HL-60/S4 treated with phorbol 12-myristate 13-acetate at 8.2 ng/mL for 4 days and 3 days (cell line): Measurements from ENCODE around the gene ROPN1B.
"Not testable (repeated sequence)": the region's sequence is repeated elsewhere in the genome, so short reads cannot be mapped to it uniquely, and the experiment has no call there.

ENCODE experiments used
- in situ Hi-C: fragments of 300-500 bp; cut with MboI; formaldehyde crosslinking; loops from 2 replicates; pipeline ENCODE4 v1.15.0; 2022; ENCODE audit warnings: low sequenced_read_pairs

Gene ROPN1B

GRCh38 chr3:125968701-125969592 lies at the start of gene ROPN1B:
ROPN1B (plus strand) TSS chr3:125969178; CDS start chr3:125972055, 2,877 bp downstream.
- in situ Hi-C loops: not testable (repeated sequence)

GRCh38 chr3:125920191-125920590 lies 48.8 kb upstream of the ROPN1B start:
- in situ Hi-C loops: not testable (repeated sequence)

- in situ Hi-C loops: not testable (repeated sequence)
Observed at GRCh38 chr3:125920751-125921279, 48.2 kb upstream of the ROPN1B start.

- in situ Hi-C loops: not testable (repeated sequence)
Observed at GRCh38 chr3:125921712-125922111, 47.3 kb upstream of the ROPN1B start.

GRCh38 chr3:125923324-125924115 lies 45.5 kb upstream of the ROPN1B start:
- in situ Hi-C loops: not testable (repeated sequence)

- in situ Hi-C loops: not testable (repeated sequence)
Observed at GRCh38 chr3:125924276-125924675, 44.7 kb upstream of the ROPN1B start.

GRCh38 chr3:125925727-125926126 lies 43.3 kb upstream of the ROPN1B start:
- in situ Hi-C loops: not testable (repeated sequence)

GRCh38 chr3:125928771-125929545 lies 40.0 kb upstream of the ROPN1B start:
- in situ Hi-C loops: not testable (repeated sequence)

GRCh38 chr3:125929765-125930164 lies 39.2 kb upstream of the ROPN1B start:
- in situ Hi-C loops: not testable (repeated sequence)

GRCh38 chr3:125931355-125931880 lies 37.6 kb upstream of the ROPN1B start:
- in situ Hi-C loops: not testable (repeated sequence)

- in situ Hi-C loops: not testable (repeated sequence)
Observed at GRCh38 chr3:125933397-125934173, 35.4 kb upstream of the ROPN1B start.

GRCh38 chr3:125935252-125935874 lies 33.6 kb upstream of the ROPN1B start:
- in situ Hi-C loops: not testable (repeated sequence)

GRCh38 chr3:125936210-125936815 lies 32.7 kb upstream of the ROPN1B start:
- in situ Hi-C loops: not testable (repeated sequence)

- in situ Hi-C loops: not testable (repeated sequence)
Observed at GRCh38 chr3:125936891-125937290, 32.1 kb upstream of the ROPN1B start.

GRCh38 chr3:125947806-125948205 lies 21.2 kb upstream of the ROPN1B start:
- in situ Hi-C loops: not testable (repeated sequence)

- in situ Hi-C loops: not testable (repeated sequence)
Observed at GRCh38 chr3:125948901-125949300, 20.1 kb upstream of the ROPN1B start.

- in situ Hi-C loops: not testable (repeated sequence)
Observed at GRCh38 chr3:125951176-125951575, 17.8 kb upstream of the ROPN1B start.

- in situ Hi-C loops: not testable (repeated sequence)
Observed at GRCh38 chr3:125957020-125957419, 12.0 kb upstream of the ROPN1B start.
